HL-60 (cell line): ENCODE results near the gene FGFR4.

Experiments used
- GABPA ChIP-seq: IDR thresholded peaks from 2 replicates; pipeline ENCODE4 v1.6.1; 2012; ENCODE audit warnings: low read depth
- POLR2AphosphoS5 ChIP-seq: IDR thresholded peaks from 2 replicates; pipeline ENCODE4 v1.6.1; 2012; ENCODE audit warnings: low read depth
- TF ChIP-seq, protein P1 (sequence below): IDR thresholded peaks from one replicate; pipeline ENCODE4 v1.5.1; 2011; ENCODE audit warnings: low read length, control low read depth, inconsistent platforms; ENCODE audit not compliant: insufficient read depth
- TF ChIP-seq, protein P2 (sequence below): IDR thresholded peaks from 2 replicates; pipeline ENCODE4 v1.6.1; 2012; ENCODE audit warnings: low read depth; ENCODE audit not compliant: insufficient replicate concordance

DNA sequence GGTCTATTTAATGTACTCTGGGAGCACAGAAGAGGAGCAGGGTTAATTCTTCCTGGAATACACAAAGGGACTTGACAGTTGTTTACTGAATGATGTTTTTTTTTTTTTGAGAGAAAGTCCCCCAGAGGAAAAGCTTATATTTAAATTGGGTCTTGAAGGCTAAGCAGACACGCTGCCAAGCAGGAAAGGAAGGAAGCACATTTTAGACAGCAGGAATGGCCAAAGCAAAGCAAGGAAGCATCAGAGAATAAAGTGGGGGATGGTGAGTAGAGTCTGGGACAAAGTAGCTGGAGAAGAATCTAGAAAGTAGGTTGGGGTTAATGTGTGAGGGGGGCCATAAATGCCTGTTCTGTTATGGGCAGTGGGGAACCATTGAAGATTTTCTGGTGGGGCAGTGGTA, 42.8 kb upstream of the FGFR4 start:
- TF ChIP-seq, protein P1, sequence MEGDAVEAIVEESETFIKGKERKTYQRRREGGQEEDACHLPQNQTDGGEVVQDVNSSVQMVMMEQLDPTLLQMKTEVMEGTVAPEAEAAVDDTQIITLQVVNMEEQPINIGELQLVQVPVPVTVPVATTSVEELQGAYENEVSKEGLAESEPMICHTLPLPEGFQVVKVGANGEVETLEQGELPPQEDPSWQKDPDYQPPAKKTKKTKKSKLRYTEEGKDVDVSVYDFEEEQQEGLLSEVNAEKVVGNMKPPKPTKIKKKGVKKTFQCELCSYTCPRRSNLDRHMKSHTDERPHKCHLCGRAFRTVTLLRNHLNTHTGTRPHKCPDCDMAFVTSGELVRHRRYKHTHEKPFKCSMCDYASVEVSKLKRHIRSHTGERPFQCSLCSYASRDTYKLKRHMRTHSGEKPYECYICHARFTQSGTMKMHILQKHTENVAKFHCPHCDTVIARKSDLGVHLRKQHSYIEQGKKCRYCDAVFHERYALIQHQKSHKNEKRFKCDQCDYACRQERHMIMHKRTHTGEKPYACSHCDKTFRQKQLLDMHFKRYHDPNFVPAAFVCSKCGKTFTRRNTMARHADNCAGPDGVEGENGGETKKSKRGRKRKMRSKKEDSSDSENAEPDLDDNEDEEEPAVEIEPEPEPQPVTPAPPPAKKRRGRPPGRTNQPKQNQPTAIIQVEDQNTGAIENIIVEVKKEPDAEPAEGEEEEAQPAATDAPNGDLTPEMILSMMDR, result no peak
- TF ChIP-seq GABPA (no peak), POLR2AphosphoS5 (no peak)
- TF ChIP-seq, protein P2, sequence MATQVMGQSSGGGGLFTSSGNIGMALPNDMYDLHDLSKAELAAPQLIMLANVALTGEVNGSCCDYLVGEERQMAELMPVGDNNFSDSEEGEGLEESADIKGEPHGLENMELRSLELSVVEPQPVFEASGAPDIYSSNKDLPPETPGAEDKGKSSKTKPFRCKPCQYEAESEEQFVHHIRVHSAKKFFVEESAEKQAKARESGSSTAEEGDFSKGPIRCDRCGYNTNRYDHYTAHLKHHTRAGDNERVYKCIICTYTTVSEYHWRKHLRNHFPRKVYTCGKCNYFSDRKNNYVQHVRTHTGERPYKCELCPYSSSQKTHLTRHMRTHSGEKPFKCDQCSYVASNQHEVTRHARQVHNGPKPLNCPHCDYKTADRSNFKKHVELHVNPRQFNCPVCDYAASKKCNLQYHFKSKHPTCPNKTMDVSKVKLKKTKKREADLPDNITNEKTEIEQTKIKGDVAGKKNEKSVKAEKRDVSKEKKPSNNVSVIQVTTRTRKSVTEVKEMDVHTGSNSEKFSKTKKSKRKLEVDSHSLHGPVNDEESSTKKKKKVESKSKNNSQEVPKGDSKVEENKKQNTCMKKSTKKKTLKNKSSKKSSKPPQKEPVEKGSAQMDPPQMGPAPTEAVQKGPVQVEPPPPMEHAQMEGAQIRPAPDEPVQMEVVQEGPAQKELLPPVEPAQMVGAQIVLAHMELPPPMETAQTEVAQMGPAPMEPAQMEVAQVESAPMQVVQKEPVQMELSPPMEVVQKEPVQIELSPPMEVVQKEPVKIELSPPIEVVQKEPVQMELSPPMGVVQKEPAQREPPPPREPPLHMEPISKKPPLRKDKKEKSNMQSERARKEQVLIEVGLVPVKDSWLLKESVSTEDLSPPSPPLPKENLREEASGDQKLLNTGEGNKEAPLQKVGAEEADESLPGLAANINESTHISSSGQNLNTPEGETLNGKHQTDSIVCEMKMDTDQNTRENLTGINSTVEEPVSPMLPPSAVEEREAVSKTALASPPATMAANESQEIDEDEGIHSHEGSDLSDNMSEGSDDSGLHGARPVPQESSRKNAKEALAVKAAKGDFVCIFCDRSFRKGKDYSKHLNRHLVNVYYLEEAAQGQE, result no peak
